Measurements from ENCODE around the gene HOXD11. TPM values are rescaled to one million over a fixed set of nuclear protein-coding genes. Genes with fewer than 3 reads are reported as not detected.

HOXD11 gene
- polyA plus RNA-seq, 1 experiment: not detected

GRCh38 chr2:176084611-176085119, 22.4 kb upstream of the HOXD11 start:
- Histone ChIP-seq H3K27ac (ENCODE audit: low read depth, low read length) (no peak overlapping the region), H3K27me3 (ENCODE audit: control insufficient read depth, insufficient read depth, low read length) (peaks cover 88% of the 10 kb centered on the region), H3K9me3 (ENCODE audit: control insufficient read depth, insufficient read depth, low read length) (peaks cover 35% of the 10 kb centered on the region), H3K4me3 (ENCODE audit: low read depth, low read length) (no peak overlapping the region)
- ChIA-PET POLR2A (no interaction called here), CTCF (interaction anchor here (0.6 to 2.1 kb wide), 4 partner anchors 10 to 400 kb away, joined by 3 to 28 read pairs (median 6); no protein-coding TSS in a partner anchor)
- TF ChIP-seq, protein P1, sequence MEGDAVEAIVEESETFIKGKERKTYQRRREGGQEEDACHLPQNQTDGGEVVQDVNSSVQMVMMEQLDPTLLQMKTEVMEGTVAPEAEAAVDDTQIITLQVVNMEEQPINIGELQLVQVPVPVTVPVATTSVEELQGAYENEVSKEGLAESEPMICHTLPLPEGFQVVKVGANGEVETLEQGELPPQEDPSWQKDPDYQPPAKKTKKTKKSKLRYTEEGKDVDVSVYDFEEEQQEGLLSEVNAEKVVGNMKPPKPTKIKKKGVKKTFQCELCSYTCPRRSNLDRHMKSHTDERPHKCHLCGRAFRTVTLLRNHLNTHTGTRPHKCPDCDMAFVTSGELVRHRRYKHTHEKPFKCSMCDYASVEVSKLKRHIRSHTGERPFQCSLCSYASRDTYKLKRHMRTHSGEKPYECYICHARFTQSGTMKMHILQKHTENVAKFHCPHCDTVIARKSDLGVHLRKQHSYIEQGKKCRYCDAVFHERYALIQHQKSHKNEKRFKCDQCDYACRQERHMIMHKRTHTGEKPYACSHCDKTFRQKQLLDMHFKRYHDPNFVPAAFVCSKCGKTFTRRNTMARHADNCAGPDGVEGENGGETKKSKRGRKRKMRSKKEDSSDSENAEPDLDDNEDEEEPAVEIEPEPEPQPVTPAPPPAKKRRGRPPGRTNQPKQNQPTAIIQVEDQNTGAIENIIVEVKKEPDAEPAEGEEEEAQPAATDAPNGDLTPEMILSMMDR (IDR thresholded peaks at IDR 0.05; ENCODE audit: low read depth, low read length): no peak
- DNase-seq (ENCODE audit: low read depth, low spot score): no peak

GRCh38 chr2:176085120-176085788, 21.8 kb upstream of the HOXD11 start:
- TF ChIP-seq, protein P1 (IDR thresholded peaks at IDR 0.05; ENCODE audit: low read depth, low read length): no peak
- ChIA-PET POLR2A (no interaction called here), CTCF (interaction anchor here (0.8 to 2.1 kb wide), 6 partner anchors 11 to 834 kb away, joined by 3 to 28 read pairs (median 4); no protein-coding TSS in a partner anchor)
- DNase-seq (ENCODE audit: low read depth, low spot score): no peak
- Histone ChIP-seq H3K27ac (ENCODE audit: low read depth, low read length) (no peak overlapping the region), H3K4me3 (ENCODE audit: low read depth, low read length) (no peak overlapping the region), H3K27me3 (ENCODE audit: control insufficient read depth, insufficient read depth, low read length) (peaks cover 85% of the 10 kb centered on the region), H3K9me3 (ENCODE audit: control insufficient read depth, insufficient read depth, low read length) (peaks cover 35% of the 10 kb centered on the region)

- H3K27me3 ChIP-seq (ENCODE audit: control insufficient read depth, insufficient read depth, low read length): peaks cover 84% of the 10 kb centered on the region
- TF ChIP-seq, protein P1 (IDR thresholded peaks at IDR 0.05; ENCODE audit: low read depth, low read length): peak; percentile 47
- ChIA-PET POLR2A (no interaction called here), CTCF (interaction anchor here (0.8 to 2.1 kb wide), 5 partner anchors 397 to 835 kb away, joined by 3 to 28 read pairs (median 4); no protein-coding TSS in a partner anchor)
- no peak overlapping the region for H3K27ac ChIP-seq (ENCODE audit: low read depth, low read length)
- no peak for DNase-seq (ENCODE audit: low read depth, low spot score)
- no peak overlapping the region for H3K4me3 ChIP-seq (ENCODE audit: low read depth, low read length)
- H3K9me3 ChIP-seq (ENCODE audit: control insufficient read depth, insufficient read depth, low read length): peaks cover 28% of the 10 kb centered on the region
Observed at GRCh38 chr2:176085861-176086771, 21.0 kb upstream of the HOXD11 start.

- POLR2A ChIA-PET: no interaction called here
- H3K27me3 ChIP-seq (ENCODE audit: control insufficient read depth, insufficient read depth, low read length): peaks cover 81% of the 10 kb centered on the region
- CTCF ChIA-PET: interaction anchor here (0.6 to 3.2 kb wide), 5 partner anchors 10 to 429 kb away, joined by 4 to 65 read pairs (median 8); no protein-coding TSS in a partner anchor
- no peak overlapping the region for H3K4me3 ChIP-seq (ENCODE audit: low read depth, low read length)
- DNase-seq (ENCODE audit: low read depth, low spot score): no peak
- H3K27ac ChIP-seq (ENCODE audit: low read depth, low read length): no peak overlapping the region
- TF ChIP-seq, protein P1 (IDR thresholded peaks at IDR 0.05; ENCODE audit: low read depth, low read length): no peak
- peaks cover 19% of the 10 kb centered on the region; the same call in 1 of the 2 replicates for H3K9me3 ChIP-seq (ENCODE audit: control insufficient read depth, insufficient read depth, low read length)
Observed at GRCh38 chr2:176087330-176088047, 19.6 kb upstream of the HOXD11 start.

All from AG04450 (cell line).